Lower leg skin (tissue), 3 donors: ENCODE measurements around the gene SEC14L1.

Experiments used
- CTCF ChIP-seq, 3 donors: fragments of 450-650 bp; IDR thresholded peaks; one replicate each; pipeline ENCODE4 v1.5.1; 2016; ENCODE audit warnings: antibody characterized with exemption in 3 of 3, mild to moderate bottlenecking in 3 of 3, moderate library complexity in 2 of 3
- POLR2A ChIP-seq, 2 donors: fragments of 450-650 bp; IDR thresholded peaks; one replicate each; pipeline ENCODE4 v1.6.1; 2016 to 2017; ENCODE audit warnings: antibody characterized with exemption in 2 of 2, mild to moderate bottlenecking in 1 of 2, moderate library complexity in 1 of 2

DNA sequence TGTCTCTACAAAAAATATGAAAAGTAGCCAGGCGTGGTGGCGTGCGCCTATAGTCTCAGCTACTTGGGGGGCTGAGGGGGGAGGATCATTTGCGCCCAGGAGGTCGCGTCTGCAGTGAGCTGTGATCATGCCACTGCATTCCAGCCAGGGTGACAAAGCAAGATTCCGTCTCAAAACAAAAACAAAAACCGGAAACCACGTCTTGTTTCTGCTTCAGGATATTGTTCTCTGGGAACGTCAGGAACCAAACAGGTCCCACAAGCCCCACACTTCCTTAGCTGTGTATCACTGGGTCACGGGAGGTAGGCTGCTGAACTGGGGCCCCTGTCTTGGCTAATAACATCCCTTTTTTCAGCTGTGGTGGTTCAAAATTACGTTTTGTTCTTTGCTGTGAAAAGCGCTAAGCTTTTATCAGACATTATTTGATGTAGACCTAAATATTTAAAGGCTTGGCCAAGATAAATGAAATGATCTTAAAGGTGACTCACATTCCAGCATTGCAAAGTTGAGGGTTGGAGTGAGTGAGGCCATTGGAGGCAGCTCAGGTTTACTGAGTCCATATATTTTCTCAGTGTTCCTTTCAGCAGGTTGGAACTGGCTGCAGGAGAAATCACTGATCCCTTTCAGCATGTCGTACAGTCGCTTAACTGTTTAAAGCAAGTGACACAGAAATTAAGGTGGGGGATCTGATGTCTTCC lies 16.4 kb upstream of the SEC14L1 start:
- TF ChIP-seq CTCF (IDR thresholded peaks at IDR 0.05) (no peak), POLR2A (IDR thresholded peaks at IDR 0.05) (no peak)
